SK-N-DZ (cell line): Measurements from ENCODE around the gene NUP93.
A peak's percentile ranks its signal among the peaks of the same experiment; 100 is the strongest.

Source experiments
- DNase-seq: peaks from one replicate; pipeline ENCODE4 v3.0.0-alpha.2; 2015; ENCODE audit warnings: low spot score

Gene NUP93

DNA sequence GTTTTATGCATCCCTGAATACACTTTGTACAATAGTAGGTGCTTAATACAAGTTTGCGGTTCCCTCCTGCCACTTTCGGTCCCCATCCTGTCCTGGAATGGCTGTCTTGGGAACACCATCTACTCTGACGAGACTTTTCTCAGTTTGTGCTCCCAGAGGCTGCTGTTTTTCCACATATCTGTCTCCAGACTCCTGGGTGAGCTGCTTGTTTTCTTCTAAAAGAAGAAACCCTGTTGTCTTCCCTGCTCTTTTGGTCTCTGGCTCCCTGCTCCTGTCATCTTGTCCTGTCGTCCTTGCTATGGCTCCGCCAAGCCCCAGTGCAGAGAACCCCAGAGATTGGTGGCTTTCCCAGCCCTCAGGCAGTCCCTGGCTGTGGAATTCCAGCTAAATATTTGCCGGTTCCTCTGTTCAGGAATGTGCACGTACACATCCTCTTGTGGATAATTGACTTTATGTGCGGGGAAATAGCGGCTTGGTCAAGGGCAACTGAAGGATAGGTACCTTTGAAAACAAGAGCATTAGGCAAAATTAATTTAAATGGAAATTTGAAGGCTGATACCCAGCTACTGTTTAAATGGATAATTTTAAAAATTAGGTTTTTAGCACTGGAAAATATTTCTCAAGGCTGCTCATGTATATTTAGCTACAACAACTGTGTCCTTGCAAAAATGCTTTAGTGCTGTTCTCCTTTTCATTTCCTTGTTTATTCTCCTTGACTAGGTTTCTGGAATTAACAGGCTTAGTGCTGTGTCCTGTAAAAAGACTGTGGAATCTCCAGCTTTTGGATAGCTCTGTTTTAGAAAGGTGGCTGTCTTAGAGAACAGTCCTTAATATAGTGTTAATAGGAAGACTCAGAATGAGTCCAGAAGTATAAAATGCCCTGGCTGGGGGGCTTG, 84.9 kb downstream of the NUP93 start:
- DNase-seq, result no peak

DNA sequence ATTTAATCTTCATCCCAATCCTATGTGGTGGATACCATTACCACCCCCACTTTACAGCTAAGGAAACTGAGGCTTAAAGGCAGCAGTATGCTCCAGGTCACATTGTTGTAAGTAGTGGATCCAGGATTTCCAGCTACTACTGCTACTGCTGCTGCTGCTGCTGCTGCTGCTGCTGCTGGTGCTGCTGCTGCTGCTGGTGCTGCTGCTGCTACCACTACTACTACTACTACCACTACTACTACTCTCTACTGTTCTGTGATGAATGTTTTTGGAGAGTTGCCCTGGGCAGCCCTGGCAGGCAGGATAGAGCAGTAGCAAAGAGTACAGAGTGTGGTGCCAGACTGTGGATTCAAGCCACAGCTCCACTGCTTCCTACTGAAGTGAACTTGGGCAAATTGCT, 85.8 kb downstream of the NUP93 start:
- no peak for DNase-seq

DNA sequence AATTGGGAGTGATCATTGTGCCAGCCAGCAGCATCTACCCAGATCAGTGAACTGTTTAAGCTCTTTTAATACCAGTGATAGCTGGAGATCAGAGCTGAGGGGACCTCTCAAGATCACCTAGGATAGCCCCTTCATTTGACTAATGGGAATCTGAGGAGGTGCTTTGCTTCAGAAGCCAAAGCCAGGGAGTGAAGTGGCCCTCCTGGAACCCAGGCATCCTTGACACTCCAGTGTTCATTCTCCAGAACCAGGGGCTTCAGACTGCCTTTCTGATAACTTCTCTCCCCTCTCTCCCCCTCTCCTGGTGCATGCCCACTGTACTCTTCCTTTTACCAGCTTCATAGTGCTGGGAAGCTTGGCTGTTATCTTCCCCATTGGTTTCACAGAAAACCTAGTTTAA, 87.1 kb downstream of the NUP93 start:
- DNase-seq, result no peak

DNA sequence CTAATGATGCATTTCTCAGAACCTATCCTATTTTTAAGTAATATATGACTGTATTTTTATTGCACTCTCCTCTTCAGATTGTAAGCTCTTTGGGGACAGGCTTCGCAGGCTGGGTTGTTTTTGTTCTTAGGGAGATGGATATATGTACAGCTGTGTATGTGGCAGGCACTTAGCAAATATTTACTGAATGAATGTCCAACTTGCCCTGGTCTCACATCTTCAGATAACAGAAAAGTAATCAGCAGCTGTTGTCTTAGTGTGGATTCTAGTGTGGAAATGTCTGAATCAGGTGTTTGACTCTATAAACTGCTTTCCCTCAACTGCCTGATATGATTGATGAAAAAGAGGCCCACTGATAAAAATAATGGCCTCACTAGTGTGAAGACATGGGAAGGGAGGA, 88.0 kb downstream of the NUP93 start:
- DNase-seq, result no peak

DNA sequence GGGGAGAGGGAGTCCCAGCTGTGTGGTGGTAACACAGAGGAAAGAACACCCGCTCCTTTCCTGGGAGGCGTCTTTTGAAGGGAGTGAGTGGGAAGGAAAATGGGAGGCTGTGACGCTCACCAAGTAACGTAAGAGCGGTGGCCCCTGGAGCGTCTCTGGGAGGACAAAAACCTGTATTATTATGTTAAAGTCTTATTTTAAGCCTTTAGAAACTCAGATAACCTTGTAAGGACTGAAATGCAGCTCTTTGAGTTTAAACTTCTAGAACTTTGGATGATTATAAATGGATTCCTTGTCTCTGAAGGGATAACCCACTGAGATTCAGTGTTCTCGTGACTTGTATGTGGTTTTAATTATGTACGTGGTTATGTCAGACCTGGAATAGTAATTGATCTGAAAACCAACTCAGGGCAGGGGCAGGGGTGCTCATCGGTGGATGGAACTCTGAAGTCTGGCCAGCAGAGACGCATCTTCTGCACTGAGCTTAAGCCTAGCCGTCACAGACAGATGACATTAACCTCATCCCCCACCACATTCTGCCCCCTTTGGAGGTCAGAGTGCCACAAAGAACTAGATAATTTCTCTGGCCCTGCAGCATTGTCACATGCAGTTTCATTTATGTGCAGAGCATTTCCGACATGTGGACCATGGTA, 93.3 kb downstream of the NUP93 start:
- DNase-seq, result no peak

DNA sequence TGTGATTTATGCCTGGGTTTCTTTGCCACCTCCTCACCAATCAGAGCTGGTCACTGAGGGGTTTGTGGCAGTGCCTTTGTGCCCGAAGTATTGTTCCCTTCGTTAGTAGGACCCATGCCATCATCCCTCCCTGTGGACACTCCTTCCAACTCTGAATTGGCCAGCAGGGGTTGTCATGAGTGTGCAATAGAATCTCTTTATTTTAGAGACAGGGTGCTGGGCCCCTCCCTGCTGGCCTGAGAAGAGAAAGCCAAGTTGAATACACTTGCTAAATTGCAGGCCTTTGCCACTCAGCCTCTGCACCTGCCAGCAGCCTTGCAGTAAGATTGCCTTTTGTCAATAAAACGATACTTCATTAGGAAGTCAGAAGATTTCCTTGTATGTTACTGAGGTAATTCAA, 94.4 kb downstream of the NUP93 start:
- no peak for DNase-seq

DNA sequence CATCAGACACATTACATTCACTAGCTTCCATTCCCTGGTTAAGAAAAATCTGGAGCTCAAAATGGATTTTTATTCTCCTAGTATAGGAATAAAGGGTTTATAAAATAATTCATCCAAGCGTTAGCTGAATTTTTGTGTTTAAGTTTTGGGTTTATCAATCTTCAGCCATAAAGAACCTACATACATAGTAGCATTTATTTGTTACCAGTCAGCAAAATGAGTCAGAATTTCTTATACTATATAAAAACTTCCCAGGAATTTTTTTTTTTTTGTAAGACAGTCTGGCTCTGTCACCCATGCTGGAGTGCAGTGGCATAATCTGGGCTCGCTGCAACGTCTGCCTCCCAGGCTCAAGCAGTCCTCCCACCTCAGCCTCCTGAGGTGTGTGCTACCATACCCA, 94.9 kb downstream of the NUP93 start:
- no peak for DNase-seq

DNA sequence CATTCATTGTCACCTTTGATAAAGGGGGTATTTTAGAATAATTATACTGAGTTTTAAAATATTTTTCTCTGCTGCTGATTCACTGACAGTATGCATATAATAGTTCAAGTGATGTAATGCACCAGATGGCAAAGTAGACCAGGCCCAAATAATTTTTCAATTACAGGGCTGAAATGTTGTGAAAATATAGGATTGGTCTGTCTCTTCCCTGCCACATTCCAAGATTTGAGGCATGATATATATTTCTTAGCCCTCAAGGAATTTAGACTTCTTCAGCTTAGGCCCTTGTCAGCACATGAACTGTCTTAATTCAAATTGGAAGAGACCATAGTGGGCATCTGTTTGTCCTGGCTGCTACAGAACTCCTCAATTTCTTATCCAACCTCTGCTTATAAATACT, 95.9 kb downstream of the NUP93 start:
- no peak for DNase-seq

DNA sequence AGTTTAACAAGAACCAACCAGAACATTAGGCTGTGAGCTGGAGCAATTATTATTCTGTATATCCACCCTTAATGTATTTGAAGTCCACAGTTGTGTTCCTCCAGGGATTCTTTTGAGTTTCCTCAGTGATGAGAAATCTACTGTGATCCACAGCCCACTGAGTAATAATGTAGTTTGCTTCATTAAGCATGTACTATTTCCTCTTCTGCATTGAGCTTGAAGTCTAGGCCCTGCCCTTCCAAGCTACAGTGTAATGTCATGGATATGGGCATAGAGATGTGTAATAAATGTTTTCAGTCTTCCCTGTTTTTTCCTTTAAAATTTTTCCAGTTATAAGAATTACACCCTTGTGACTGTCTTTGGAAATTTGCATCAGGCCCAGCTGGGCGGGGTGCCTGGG, 98.7 kb downstream of the NUP93 start:
- no peak for DNase-seq

DNA sequence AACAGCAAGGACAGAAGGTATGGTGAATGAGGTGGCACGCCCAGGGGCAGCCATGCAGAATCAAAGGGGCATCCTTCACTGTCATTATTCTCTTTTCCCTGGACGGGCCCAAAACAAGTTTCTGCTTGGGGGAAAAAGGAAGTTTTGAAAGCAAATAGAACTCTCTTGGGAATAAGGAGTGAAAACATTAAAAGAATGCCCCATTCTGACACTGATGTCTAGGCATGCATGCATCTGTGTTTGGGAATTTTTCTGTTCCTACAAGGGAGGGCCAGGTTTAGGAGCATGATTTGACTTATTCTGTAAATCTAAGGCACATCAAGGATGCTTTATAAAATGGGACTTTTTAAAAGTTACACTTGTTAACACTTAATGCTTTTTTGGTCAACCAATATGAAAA, 100.7 kb downstream of the NUP93 start:
- DNase-seq, result no peak

DNA sequence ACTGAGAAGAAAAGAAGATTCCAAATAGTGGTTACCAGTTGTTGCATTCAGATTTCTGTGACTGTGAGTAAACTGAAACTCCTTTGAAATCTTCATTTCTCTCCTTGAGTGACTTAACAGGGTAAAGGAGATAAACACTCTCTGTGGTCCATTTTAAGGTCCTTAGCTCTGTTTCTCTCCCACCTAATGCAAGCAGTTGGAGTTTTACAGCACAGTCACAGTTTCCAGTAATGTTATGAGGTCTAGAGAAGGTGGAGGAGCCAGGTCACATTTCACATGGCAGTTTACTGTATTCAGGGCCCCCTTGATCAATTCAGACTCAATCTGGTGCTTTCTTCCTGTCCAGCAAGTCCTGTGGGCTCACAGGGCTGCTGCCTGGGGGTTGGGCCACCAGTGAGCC, 102.8 kb downstream of the NUP93 start:
- DNase-seq, result no peak

DNA sequence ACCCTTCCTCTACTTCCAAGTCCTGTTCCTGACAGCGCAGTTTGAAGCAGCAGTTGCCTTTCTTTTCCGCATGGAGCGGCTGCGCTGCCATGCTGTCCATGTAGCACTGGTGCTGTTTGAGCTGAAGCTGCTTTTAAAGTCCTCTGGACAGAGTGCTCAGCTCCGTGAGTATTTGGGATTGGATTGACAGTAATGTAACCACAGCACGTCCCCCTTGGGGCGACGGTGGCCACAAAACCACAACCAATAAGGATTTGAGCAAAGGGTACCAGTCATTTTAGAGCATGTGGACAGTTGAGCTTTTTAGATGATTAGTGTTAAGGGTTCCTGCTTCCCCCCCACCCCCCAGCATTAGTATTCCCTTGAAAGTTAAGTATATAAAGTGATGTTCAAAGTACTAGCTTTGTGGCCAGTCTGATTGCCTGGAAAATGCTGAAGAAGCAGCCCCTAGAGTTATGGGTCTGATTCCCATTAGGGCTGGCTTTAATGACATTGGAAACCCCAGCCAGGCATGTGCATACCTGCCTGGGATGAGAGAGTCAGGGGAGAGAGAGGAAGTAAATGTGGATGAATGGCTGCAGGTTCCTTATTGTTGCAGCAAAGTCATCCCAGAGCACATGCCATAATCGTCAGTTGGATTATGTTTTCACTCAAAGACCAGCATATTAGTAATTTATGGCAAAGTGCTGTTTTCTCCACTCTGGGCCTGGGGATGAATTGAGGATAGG, 103.5 kb downstream of the NUP93 start:
- no peak for DNase-seq

DNA sequence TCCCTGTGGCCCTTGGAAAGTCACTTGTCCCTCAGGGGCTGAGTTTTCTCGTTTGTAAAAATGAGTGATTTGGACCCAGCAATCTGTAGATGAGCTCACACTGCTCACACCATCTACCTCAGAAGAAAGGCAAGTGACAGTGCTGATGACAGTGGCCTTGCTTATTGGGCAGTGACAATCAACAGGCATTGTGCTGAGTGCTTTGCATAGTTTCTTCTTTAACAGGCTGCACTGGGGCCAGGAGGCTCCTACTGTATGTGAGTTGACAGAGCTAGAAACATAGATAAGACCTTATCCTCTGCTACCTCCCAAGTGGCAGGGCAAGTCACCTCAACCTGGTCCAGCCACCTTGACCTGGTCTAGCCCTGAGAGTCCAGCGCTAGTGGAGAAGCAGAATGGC, 105.4 kb downstream of the NUP93 start:
- DNase-seq, result no peak

DNA sequence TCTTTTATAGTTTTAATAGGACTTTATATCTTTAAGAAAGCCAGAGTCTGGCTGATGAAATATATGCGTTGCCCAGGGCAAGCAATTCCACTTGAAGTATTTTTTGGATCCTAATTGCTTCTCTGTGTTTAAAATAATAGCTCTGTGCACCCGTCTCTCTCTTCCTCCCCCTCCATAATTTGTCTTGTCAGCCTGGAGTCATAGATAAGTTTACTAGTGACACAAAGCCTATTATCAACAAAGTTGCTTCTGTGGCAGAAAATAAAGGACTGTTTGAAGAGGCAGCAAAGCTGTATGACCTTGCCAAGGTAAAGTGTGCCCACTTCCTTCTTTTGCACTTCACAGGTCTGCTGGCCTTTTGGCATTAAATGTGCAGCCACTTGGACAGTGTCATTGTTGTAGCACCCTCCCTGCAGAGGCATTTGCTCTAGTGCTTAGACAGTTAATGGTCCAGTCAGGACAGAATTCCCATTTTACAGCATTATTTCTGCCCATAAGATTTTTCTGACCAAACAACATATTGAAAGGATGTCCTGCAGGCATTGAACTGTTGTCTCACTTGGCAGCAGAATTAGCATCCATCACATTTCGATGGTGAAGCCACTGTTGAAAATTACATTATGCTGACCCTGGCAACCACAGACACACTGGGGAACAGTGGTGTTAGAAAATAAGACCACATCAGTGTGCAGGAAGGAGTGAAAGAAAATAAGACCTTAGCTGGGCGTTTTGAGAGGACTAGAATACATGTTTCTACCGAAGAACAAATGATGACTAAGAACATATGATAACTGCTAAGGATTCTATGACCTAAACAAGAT, 106.7 kb downstream of the NUP93 start:
- no peak for DNase-seq

DNA sequence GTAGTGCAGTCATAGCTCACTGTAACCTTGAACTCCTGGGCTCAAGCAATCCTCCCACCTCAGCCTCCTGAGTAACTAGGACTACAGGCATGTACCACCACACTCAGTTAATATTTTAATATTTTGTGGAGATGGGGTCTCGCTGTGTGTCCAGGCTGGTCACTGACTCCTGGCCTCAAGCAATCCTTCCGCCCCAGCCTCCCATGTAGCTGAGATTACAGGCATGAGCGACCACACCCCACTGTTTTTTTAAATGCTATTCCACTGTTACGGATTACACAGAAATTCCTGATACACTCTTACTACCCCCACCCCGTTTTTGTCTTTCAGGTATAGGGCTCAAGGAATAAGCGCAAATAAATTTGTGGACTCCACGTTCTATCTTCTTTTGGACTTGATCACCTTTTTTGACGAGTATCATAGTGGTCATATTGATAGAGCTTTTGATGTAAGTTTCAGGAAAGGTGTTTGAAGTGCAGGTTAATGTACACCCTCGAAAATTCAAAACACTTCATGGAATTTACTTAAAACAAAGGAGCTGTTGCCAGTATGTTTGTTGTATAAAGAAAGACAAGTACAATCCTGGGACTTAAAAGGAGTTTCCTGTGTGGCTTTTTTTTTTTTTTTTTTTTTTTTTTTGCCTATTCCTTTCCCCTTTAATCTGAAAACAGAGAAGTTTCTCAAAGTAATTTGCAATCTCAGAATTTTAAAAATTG, 108.9 kb downstream of the NUP93 start:
- DNase-seq, result no peak

DNA sequence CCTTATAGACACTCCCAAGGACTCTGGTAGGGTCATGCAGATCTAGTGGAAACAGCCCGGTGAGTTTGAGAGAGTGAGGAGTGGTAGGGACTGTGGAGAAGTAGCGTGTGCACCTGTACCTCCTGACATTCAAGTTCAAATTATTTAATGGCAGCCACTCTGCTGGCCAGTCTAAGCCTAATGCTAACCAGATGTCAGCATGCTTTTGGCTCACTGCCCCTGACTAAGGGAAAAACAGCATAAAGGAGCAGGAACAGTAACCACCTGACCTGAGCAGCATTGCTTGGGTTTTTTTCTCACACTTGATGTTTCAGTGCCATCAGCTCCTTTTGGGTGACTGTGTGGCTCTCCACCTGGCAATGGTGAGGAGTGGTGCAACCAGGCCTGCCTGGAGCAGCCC, 111.3 kb downstream of the NUP93 start:
- DNase-seq, result no peak

DNA sequence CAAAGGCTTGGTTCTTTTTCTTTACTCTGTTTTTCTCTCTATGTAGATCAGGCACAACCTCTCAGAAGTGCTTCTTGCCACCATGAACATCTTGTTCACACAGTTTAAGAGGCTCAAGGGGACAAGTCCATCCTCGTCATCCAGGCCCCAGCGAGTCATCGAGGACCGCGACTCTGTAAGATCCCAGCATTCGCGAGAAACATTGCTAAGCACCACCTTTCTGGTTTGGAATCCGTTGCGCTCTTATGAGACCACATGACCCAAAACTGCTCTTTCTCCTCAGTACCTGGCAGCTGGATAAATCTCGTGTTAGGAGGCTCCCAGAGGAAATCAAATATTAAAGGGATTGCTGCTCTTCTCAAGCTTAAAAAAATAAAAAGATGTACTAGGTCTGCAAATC, 111.7 kb downstream of the NUP93 start:
- DNase-seq, result no peak

DNA sequence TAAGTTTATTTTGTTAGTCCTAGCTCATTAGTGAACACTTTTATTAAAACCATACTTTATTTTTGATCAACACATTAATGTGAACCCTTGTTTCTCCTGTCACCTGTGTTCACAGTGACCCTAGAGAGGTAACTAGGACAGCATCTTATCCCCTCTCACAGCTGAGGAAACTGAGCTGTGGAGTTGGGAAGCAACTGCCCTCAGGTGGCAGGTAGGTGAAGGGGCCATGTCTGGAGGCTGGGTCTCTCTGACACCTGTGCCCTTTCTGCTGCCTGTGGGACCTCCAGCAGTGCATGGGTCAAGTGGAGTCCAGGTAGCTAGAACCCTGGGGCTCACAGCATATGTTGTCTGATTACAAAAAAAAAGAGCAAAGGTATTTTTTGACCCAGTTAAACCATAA, 112.2 kb downstream of the NUP93 start:
- DNase-seq, result no peak

DNA sequence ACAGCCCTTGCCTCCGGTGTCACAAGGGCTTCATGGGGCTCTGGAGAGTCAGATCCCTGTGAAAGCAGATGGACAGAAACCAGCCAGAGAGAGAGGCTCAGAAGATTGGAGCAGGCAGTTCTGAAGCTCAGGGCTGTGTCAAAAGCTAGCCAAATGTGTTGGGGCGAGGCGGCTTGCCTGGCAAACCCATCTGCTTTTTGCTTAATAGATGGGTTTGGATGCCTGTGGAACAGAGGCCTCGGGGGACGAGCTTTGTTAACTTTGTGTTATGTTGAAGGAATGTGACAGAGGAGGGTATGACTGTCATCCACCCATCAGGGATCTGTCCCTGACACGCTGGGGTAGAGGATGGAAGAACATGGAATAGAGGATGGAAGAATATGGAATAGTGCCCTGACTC, 114.1 kb downstream of the NUP93 start:
- no peak for DNase-seq

DNA sequence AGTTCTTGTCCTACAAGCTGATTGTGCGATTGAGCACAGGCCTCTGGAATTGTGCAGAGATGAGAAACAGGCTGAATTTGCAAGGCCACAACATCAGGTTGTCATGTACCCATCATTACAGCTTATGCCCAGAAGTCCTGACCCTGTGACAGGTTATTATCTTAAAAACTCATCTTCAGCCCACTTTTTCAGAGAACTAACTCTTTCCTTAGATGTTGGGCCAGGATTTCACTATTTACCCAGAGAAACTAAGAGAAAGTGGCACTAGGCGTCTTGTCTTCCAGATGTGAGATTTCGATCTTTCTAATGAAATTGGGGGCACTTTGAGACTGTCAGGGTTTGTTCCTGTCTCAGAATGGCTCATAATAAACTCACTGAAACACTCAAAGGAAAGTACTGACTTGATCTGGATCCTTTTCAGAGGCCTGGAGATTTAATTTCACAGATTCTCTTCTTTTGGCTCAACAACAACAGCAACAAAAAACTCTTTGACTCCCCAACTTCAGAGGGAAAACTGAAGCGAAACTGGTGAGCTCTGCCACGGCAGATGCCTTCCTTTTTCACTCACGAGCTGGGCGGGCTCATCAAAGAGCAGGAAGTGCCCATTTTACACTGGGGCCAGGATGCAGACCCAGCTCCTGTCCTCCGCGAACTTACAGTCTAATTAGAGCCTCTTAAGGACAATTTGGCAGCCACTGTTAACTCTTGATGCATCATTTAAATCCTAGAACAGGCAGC, 117.4 kb downstream of the NUP93 start:
- DNase-seq, result peak; percentile 89
